DND-41 (cell line): Measurements from ENCODE around the gene NXPH2.
"Not testable (repeated sequence)": the region's sequence is repeated elsewhere in the genome, so short reads cannot be mapped to it uniquely, and the experiment has no call there.

Experiments used
- ATAC-seq: fragments of 200-7000 bp; cut with Tn5 transposase; 3 replicates; pipeline ENCODE4 v1.9.1; 2021; ENCODE audit warnings: low read depth; ENCODE audit not compliant: insufficient read depth
- DNase-seq: peaks from one replicate; pipeline ENCODE4 v3.0.0-alpha.2; 2020
- H2AFZ ChIP-seq: 2 replicates; pipeline ENCODE4 v1.6.0; 2012; ENCODE audit warnings: low read depth, low read length
- H3K27ac ChIP-seq: 2 replicates; pipeline ENCODE4 v1.5.1; 2012; ENCODE audit warnings: low read length, inconsistent platforms
- H3K27me3 ChIP-seq: fragments of 200-600 bp; sonication (generic); 2 replicates; pipeline ENCODE4 v1.6.0; 2012; ENCODE audit warnings: low read length, mild to moderate bottlenecking, inconsistent platforms; ENCODE audit not compliant: insufficient read depth, poor library complexity
- H3K36me3 ChIP-seq: 2 replicates; pipeline ENCODE4 v1.5.1; 2012; ENCODE audit warnings: low read length, inconsistent platforms; ENCODE audit not compliant: insufficient read depth
- H3K4me1 ChIP-seq: 2 replicates; pipeline ENCODE4 v1.5.1; 2012; ENCODE audit warnings: mild to moderate bottlenecking, low read length; ENCODE audit not compliant: insufficient read depth
- H3K4me2 ChIP-seq: 2 replicates; pipeline ENCODE4 v1.6.0; 2012; ENCODE audit warnings: mild to moderate bottlenecking, moderate library complexity, low read length, inconsistent platforms; ENCODE audit not compliant: insufficient read depth
- H3K4me3 ChIP-seq, 2 experiments: fragments of 200-600 bp in 1 of 2; shearing (Covaris generic) in 1 of 2; 2 replicates each; pipeline ENCODE4 v1.5.1; 2012 to 2016; ENCODE audit warnings: inconsistent platforms in 2 of 2, low read length in 2 of 2, mild to moderate bottlenecking in 2 of 2, low read depth in 1 of 2, moderate library complexity in 1 of 2
- H3K79me2 ChIP-seq: 2 replicates; pipeline ENCODE4 v1.6.0; 2012; ENCODE audit warnings: low read length, inconsistent platforms; ENCODE audit not compliant: insufficient read depth
- H3K9ac ChIP-seq: 2 replicates; pipeline ENCODE4 v1.6.0; 2012; ENCODE audit warnings: low read depth, mild to moderate bottlenecking, inconsistent platforms, low read length, moderate library complexity
- H3K9me3 ChIP-seq: 2 replicates; pipeline ENCODE4 v1.5.1; 2012; ENCODE audit warnings: low read length, moderate library complexity, mild to moderate bottlenecking, inconsistent platforms; ENCODE audit not compliant: insufficient read depth, severe bottlenecking
- H4K20me1 ChIP-seq: 2 replicates; pipeline ENCODE4 v1.6.0; 2012; ENCODE audit warnings: low read length; ENCODE audit not compliant: insufficient read depth
- CTCF ChIP-seq: IDR thresholded peaks from 2 replicates; pipeline ENCODE4 v1.5.1; 2012; ENCODE audit warnings: borderline replicate concordance, low read length, moderate library complexity, mild to moderate bottlenecking; ENCODE audit not compliant: poor library complexity, severe bottlenecking; ENCODE audit errors: extremely low read depth
- EZH2 ChIP-seq: IDR thresholded peaks from 3 replicates; pipeline ENCODE4 v1.6.1; 2012; ENCODE audit warnings: borderline replicate concordance, low read depth, mild to moderate bottlenecking, moderate library complexity, low read length, inconsistent platforms; ENCODE audit not compliant: severe bottlenecking

The NXPH2 gene

GRCh38 chr2:138654146-138654545, 126.0 kb downstream of the NXPH2 start:
- no peak overlapping the region for H3K9ac ChIP-seq
- no peaks in the 10 kb centered on the region for H3K27me3 ChIP-seq
- H3K79me2 ChIP-seq = no peaks in the 10 kb centered on the region
- H3K9me3 ChIP-seq = no peaks in the 10 kb centered on the region
- no peak overlapping the region for H3K4me3 ChIP-seq
- H3K4me1 ChIP-seq = no peaks in the 10 kb centered on the region
- no peak overlapping the region for H3K4me2 ChIP-seq
- no peak for DNase-seq
- no peak for TF ChIP-seq EZH2
- TF ChIP-seq CTCF = no peak
- no peak overlapping the region for H2AFZ ChIP-seq
- no peaks in the 10 kb centered on the region for H4K20me1 ChIP-seq
- ATAC-seq = no peak
- H3K36me3 ChIP-seq = no peaks in the 10 kb centered on the region
- no peak overlapping the region for H3K27ac ChIP-seq

GRCh38 chr2:138652378-138652777, 127.8 kb downstream of the NXPH2 start:
- H3K4me2 ChIP-seq = no peak overlapping the region
- no peaks in the 10 kb centered on the region for H3K9me3 ChIP-seq
- no peaks in the 10 kb centered on the region for H3K79me2 ChIP-seq
- no peaks in the 10 kb centered on the region for H3K36me3 ChIP-seq
- no peak overlapping the region for H3K4me3 ChIP-seq
- H2AFZ ChIP-seq = no peak overlapping the region
- no peak for DNase-seq
- no peak overlapping the region for H3K9ac ChIP-seq
- H3K27me3 ChIP-seq = no peaks in the 10 kb centered on the region
- no peak overlapping the region for H3K27ac ChIP-seq
- no peak for TF ChIP-seq EZH2
- no peak for TF ChIP-seq CTCF
- no peak for ATAC-seq
- H3K4me1 ChIP-seq = no peaks in the 10 kb centered on the region
- no peaks in the 10 kb centered on the region for H4K20me1 ChIP-seq

GRCh38 chr2:138649571-138649970, 130.6 kb downstream of the NXPH2 start:
- no peak overlapping the region for H3K27ac ChIP-seq
- H3K9me3 ChIP-seq = no peaks in the 10 kb centered on the region
- no peaks in the 10 kb centered on the region for H3K4me1 ChIP-seq
- no peaks in the 10 kb centered on the region for H4K20me1 ChIP-seq
- H3K36me3 ChIP-seq = no peaks in the 10 kb centered on the region
- DNase-seq (no peak), ATAC-seq (no peak)
- H3K27me3 ChIP-seq = no peaks in the 10 kb centered on the region
- H3K79me2 ChIP-seq = no peaks in the 10 kb centered on the region
- no peak overlapping the region for H3K4me2 ChIP-seq
- no peak overlapping the region for H2AFZ ChIP-seq
- no peak overlapping the region for H3K4me3 ChIP-seq
- H3K9ac ChIP-seq = no peak overlapping the region
- TF ChIP-seq CTCF (no peak), EZH2 (no peak)

- no peaks in the 10 kb centered on the region for H3K4me1 ChIP-seq
- no peaks in the 10 kb centered on the region for H4K20me1 ChIP-seq
- no peak overlapping the region for H3K4me3 ChIP-seq
- no peak for TF ChIP-seq CTCF
- TF ChIP-seq EZH2 = no peak
- H3K9ac ChIP-seq = no peak overlapping the region
- H3K27me3 ChIP-seq = no peaks in the 10 kb centered on the region
- no peaks in the 10 kb centered on the region for H3K36me3 ChIP-seq
- H3K4me2 ChIP-seq = no peak overlapping the region
- ATAC-seq (no peak), DNase-seq (no peak)
- no peak overlapping the region for H3K27ac ChIP-seq
- H3K79me2 ChIP-seq = no peaks in the 10 kb centered on the region
- no peaks in the 10 kb centered on the region for H3K9me3 ChIP-seq
- H2AFZ ChIP-seq = no peak overlapping the region
These were observed 131.6 kb downstream of the NXPH2 start for GRCh38 chr2:138648606-138649005.

GRCh38 chr2:138644776-138645175, 135.4 kb downstream of the NXPH2 start:
- not testable (repeated sequence) for H3K4me1 ChIP-seq, H4K20me1 ChIP-seq, H3K9me3 ChIP-seq, H3K4me3 ChIP-seq, DNase-seq, H3K36me3 ChIP-seq, H3K9ac ChIP-seq, H3K27me3 ChIP-seq, ATAC-seq, H3K4me2 ChIP-seq, H3K79me2 ChIP-seq, H3K27ac ChIP-seq, H2AFZ ChIP-seq
